ENCODE results near the gene CASP9. TPM values are rescaled to one million over a fixed set of nuclear protein-coding genes. Genes with fewer than 3 reads are reported as not detected.

The CASP9 gene
- total RNA-seq, 1 donor from 2014 or later = 12.6 TPM

DNA sequence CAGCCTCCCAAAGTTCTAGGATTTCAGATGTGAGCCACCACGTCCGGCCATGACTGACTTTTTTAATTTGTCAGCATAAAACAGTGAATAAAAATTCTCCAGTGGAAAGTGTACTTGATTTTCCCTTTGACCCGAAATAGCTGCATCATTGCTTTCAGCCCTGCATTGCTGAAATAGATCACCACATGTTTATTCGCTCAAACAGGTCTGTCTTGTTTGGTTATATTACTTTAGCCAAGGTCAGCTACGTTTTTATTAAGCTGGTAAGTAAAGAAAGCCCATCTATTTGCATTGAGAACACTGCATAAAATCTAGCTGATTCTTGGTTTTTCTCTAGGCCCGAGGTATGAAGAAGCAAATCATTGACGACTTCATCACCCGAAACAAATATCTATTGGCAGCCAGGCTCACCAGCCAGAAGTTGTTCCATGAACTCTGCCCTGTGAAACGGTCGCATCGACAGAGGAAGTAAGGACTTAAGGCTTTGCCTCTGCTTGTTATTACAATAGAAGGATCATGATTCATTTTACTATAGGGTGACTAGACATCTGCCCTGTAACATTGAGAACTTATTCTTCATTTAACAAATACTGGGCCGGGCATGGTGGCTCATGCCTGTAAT is 35.3 kb upstream of the CASP9 start:
- H3K4me3 Mint-ChIP-seq (ENCODE audit: unreplicated experiment) = no peak overlapping the region
- H3K4me1 Mint-ChIP-seq (ENCODE audit: unreplicated experiment) = no peaks in the 10 kb centered on the region
- TF ChIP-seq, protein P1, sequence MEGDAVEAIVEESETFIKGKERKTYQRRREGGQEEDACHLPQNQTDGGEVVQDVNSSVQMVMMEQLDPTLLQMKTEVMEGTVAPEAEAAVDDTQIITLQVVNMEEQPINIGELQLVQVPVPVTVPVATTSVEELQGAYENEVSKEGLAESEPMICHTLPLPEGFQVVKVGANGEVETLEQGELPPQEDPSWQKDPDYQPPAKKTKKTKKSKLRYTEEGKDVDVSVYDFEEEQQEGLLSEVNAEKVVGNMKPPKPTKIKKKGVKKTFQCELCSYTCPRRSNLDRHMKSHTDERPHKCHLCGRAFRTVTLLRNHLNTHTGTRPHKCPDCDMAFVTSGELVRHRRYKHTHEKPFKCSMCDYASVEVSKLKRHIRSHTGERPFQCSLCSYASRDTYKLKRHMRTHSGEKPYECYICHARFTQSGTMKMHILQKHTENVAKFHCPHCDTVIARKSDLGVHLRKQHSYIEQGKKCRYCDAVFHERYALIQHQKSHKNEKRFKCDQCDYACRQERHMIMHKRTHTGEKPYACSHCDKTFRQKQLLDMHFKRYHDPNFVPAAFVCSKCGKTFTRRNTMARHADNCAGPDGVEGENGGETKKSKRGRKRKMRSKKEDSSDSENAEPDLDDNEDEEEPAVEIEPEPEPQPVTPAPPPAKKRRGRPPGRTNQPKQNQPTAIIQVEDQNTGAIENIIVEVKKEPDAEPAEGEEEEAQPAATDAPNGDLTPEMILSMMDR (IDR thresholded peaks at IDR 0.05) = no peak
- H3K9me3 Mint-ChIP-seq (ENCODE audit: unreplicated experiment) = no peaks in the 10 kb centered on the region
- no peaks in the 10 kb centered on the region for H3K27me3 Mint-ChIP-seq (ENCODE audit: unreplicated experiment)
- no peak for DNase-seq (ENCODE audit: extremely low spot score, unreplicated experiment)
- H3K27ac Mint-ChIP-seq (ENCODE audit: unreplicated experiment) = no peak overlapping the region
- peaks cover 39% of the 10 kb centered on the region for H3K36me3 Mint-ChIP-seq (ENCODE audit: unreplicated experiment)

DNA sequence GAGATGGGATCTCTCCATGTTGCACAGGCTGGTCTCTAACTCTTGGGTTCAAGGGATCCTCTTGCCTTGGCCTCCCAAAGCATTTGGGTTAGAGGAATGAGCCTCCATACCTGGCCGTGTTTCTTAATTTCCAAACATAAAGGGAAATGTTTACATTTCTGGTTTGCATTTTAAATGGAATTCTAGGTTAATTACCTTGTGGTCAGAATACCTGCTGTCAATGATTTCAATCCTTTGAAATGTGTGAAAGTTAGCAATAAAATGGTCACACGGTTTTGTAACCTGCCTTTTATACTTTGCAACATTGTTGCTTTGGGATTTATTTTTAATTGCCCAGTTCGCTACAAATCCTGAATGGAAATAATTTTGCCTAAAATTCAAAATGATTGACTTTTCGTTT is 34.5 kb upstream of the CASP9 start:
- DNase-seq (ENCODE audit: extremely low spot score, unreplicated experiment) = no peak
- H3K4me3 Mint-ChIP-seq (ENCODE audit: unreplicated experiment) = no peak overlapping the region
- no peaks in the 10 kb centered on the region for H3K9me3 Mint-ChIP-seq (ENCODE audit: unreplicated experiment)
- no peaks in the 10 kb centered on the region for H3K4me1 Mint-ChIP-seq (ENCODE audit: unreplicated experiment)
- no peaks in the 10 kb centered on the region for H3K27me3 Mint-ChIP-seq (ENCODE audit: unreplicated experiment)
- H3K27ac Mint-ChIP-seq (ENCODE audit: unreplicated experiment) = no peak overlapping the region
- H3K36me3 Mint-ChIP-seq (ENCODE audit: unreplicated experiment) = peaks cover 33% of the 10 kb centered on the region
- TF ChIP-seq, protein P1 (IDR thresholded peaks at IDR 0.05) = no peak

DNA sequence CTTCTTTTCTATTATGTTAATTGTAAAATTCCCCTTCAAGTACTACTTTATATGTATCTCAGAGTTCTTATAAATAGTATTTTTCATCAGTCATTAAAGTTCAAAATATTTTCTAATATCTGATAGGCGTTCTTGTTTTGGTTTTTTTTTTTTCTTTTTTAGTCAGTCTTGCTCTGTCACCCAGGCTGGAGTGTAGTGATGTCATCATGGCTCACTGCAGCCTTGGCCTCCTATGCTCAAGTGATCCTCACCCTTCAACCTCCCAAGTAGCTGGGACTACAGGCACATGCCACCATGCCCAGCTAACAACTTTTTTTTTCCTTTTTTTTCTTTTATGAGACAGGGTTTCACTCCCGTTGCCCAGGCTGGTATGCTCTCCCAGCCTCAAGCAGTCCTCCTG is 33.6 kb upstream of the CASP9 start:
- H3K9me3 Mint-ChIP-seq (ENCODE audit: unreplicated experiment) = no peaks in the 10 kb centered on the region
- no peak overlapping the region for H3K27ac Mint-ChIP-seq (ENCODE audit: unreplicated experiment)
- H3K4me1 Mint-ChIP-seq (ENCODE audit: unreplicated experiment) = no peaks in the 10 kb centered on the region
- peaks cover 31% of the 10 kb centered on the region for H3K36me3 Mint-ChIP-seq (ENCODE audit: unreplicated experiment)
- TF ChIP-seq, protein P1 (IDR thresholded peaks at IDR 0.05) = no peak
- H3K27me3 Mint-ChIP-seq (ENCODE audit: unreplicated experiment) = no peaks in the 10 kb centered on the region
- DNase-seq (ENCODE audit: extremely low spot score, unreplicated experiment) = no peak
- H3K4me3 Mint-ChIP-seq (ENCODE audit: unreplicated experiment) = no peak overlapping the region

DNA sequence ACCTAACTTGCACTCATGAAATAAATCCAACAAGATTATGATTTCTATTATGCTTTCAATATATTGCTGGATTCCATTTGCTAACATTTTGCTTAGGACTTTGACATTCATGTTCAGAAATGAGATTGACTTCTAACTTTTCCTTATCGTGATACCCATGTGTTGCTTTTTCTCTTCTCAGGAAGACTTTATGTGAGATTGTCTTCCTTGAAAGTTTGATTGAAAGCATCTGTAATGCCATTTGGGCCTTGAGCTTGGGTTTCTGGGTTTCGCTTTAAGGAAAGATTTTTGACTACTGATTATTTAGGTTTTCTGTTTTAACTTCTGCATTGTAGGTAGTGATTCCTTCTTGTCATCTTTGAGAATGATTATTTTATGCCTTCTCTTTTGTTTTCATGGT is 33.0 kb upstream of the CASP9 start:
- no peak for DNase-seq (ENCODE audit: extremely low spot score, unreplicated experiment)
- Mint-ChIP-seq H3K9me3 (ENCODE audit: unreplicated experiment) (no peaks in the 10 kb centered on the region), H3K36me3 (ENCODE audit: unreplicated experiment) (peaks cover 27% of the 10 kb centered on the region), H3K4me3 (ENCODE audit: unreplicated experiment) (no peak overlapping the region), H3K4me1 (ENCODE audit: unreplicated experiment) (no peaks in the 10 kb centered on the region), H3K27ac (ENCODE audit: unreplicated experiment) (no peak overlapping the region), H3K27me3 (ENCODE audit: unreplicated experiment) (no peaks in the 10 kb centered on the region)
- TF ChIP-seq, protein P1 (IDR thresholded peaks at IDR 0.05) = no peak

DNA sequence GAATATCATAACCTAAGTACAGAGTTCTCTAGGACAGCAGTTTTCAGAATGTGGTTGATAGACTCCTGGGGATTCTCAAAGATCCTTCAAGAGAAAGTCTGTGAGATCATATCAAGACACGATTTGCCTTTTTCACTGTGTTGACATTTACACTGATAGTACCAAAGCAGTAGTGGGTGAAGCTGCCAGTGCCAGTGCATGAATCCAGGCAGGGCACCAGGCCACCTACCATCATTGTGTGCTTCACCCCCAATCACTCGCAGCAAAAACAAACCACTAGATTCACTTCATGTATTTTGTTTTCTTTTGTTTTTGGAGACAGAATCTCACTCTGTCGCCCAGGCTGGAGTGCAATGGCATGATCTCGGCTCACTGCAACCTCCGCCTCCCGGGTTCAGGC is 26.6 kb upstream of the CASP9 start:
- H3K27me3 Mint-ChIP-seq (ENCODE audit: unreplicated experiment) = no peaks in the 10 kb centered on the region
- DNase-seq (ENCODE audit: extremely low spot score, unreplicated experiment) = peak; percentile 42
- no peak overlapping the region for H3K4me3 Mint-ChIP-seq (ENCODE audit: unreplicated experiment)
- no peaks in the 10 kb centered on the region for H3K4me1 Mint-ChIP-seq (ENCODE audit: unreplicated experiment)
- H3K36me3 Mint-ChIP-seq (ENCODE audit: unreplicated experiment) = peaks cover 41% of the 10 kb centered on the region
- no peaks in the 10 kb centered on the region for H3K9me3 Mint-ChIP-seq (ENCODE audit: unreplicated experiment)
- TF ChIP-seq, protein P1 (IDR thresholded peaks at IDR 0.05) = no peak
- no peak overlapping the region for H3K27ac Mint-ChIP-seq (ENCODE audit: unreplicated experiment)

All from osteocyte (in vitro differentiated cells).